GM12864 (cell line): Measurements from ENCODE around the gene OXGR1.

ENCODE experiments used
- DNase-seq: peaks from one replicate; pipeline ENCODE4 v3.0.0-alpha.2; 2011; ENCODE audit warnings: low read depth
- H3K4me3 ChIP-seq: 2 replicates; pipeline ENCODE4 v1.5.1; 2011; ENCODE audit warnings: mild to moderate bottlenecking, low read depth, low read length, control low read depth
- TF ChIP-seq, protein P1 (sequence below): IDR thresholded peaks from 2 replicates; pipeline ENCODE4 v1.5.1; 2011; ENCODE audit warnings: low read depth, mild to moderate bottlenecking, moderate library complexity, low read length, control low read depth, inconsistent platforms; ENCODE audit errors: missing control alignments

OXGR1 gene

DNA sequence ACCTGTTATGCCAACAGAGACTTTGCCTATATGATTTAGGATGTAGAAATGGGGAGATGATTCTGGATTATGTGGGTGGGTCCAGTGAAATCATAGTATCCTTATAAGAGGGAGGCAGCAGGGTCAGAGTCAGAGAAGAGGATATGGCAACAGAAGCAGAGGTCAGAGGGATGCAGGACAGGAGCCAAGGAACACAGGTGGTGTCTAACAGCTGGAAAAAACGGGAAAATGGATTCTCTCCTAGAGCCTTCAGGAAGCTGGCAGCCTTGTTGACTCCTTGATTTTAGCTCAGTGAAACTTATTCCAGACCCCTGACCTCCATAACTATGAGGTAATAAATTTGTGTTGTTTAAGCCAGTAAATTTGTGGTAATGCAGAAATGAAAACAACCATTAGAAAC, 28.8 kb upstream of the OXGR1 start:
- TF ChIP-seq, protein P1, sequence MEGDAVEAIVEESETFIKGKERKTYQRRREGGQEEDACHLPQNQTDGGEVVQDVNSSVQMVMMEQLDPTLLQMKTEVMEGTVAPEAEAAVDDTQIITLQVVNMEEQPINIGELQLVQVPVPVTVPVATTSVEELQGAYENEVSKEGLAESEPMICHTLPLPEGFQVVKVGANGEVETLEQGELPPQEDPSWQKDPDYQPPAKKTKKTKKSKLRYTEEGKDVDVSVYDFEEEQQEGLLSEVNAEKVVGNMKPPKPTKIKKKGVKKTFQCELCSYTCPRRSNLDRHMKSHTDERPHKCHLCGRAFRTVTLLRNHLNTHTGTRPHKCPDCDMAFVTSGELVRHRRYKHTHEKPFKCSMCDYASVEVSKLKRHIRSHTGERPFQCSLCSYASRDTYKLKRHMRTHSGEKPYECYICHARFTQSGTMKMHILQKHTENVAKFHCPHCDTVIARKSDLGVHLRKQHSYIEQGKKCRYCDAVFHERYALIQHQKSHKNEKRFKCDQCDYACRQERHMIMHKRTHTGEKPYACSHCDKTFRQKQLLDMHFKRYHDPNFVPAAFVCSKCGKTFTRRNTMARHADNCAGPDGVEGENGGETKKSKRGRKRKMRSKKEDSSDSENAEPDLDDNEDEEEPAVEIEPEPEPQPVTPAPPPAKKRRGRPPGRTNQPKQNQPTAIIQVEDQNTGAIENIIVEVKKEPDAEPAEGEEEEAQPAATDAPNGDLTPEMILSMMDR, result no peak
- H3K4me3 ChIP-seq, result no peak overlapping the region
- DNase-seq, result no peak

GRCh38 chr13:97021241-97021640, 27.0 kb upstream of the OXGR1 start:
- TF ChIP-seq, protein P1, result no peak
- H3K4me3 ChIP-seq, result no peak overlapping the region
- no peak for DNase-seq

DNA sequence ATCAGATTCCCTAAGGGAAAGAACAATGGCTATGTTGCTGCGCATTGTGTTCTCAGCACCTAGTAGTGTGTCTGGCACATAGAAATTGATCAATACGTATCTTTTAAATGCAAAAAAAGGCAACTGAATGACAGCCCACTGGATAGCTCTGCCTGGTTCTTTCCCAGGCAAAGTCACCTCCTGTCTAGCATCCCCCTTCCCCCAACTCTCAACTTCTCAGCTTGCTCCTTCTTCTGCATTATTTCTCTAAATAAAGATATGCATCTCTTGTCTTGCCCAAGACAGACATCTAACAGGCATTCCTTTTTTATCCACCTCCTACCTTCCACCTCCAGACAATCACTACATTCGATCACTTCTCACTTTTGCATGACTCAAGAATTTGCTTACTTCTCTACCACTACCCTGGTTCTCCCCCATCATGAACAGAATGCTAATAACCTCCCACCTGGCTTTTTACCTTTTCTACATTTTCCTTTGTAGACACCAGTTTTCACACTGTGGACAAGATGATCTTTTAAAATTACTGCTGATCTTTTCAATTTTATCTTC, 26.5 kb upstream of the OXGR1 start:
- no peak overlapping the region for H3K4me3 ChIP-seq
- no peak for DNase-seq
- TF ChIP-seq, protein P1, result no peak

DNA sequence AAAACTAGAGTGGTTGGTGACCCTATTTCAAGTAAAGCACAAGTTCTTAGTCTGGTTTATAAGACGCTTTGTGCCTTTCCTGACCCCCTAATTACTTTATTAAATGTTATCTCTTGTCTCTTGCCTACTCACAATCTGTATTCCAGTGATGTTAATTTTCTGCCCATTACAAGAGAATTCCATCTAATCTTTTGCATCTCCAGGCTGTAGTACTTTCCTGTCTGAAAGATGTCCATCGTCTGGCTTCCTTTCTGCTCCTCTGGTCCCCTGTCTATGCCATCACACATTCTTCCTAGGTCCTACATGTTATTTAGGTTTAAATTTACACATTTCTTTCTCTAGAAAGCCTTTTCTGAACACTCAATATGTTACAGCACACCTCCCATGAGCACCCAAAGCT, 25.9 kb upstream of the OXGR1 start:
- DNase-seq, result no peak
- no peak overlapping the region for H3K4me3 ChIP-seq
- TF ChIP-seq, protein P1, result no peak

- H3K4me3 ChIP-seq, result no peak overlapping the region
- DNase-seq, result no peak
- TF ChIP-seq, protein P1, result no peak
These were observed 25.0 kb upstream of the OXGR1 start for GRCh38 chr13:97019236-97019635.

DNA sequence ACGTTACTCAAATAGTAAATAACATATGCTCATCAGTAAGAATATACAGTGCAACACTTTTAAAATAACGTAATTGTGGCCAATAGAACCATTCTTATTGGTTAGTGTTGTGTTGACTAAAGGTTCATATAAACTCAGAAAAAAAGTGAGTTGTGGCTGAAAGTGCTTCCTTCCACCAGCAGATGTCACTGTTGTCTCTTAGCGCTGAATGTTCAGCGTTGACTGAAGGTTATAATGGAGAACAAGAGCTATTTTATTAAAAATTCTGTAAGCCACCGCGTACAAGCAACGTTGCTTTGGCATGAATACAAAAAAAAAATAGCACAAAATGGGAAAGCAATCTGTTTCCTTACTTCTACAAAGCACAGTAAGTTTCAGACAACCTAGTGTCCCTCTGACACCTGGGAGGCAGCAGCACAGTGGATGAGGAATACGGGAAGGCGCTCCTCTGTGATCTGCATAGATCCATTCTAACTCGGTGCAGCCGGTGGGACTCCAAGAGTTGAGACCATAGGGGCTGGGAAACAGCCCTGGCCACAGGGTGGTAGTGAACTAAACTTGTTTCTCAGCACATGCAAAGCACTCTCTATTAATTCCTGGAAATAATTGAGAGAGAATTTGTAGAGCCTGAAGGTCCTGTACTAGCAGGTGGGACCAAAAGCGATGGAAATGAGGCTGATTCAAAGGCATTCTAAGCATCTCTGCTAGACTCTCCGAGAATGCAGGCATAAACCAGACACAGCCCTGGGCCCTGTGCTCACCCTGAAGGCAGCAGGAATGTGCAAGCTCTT, 23.9 kb upstream of the OXGR1 start:
- DNase-seq, result peak; percentile 13
- TF ChIP-seq, protein P1, result peak; percentile 82
- no peak overlapping the region for H3K4me3 ChIP-seq

GRCh38 chr13:97017322-97017721, 23.0 kb upstream of the OXGR1 start:
- TF ChIP-seq, protein P1, result no peak
- DNase-seq, result no peak
- no peak overlapping the region for H3K4me3 ChIP-seq
